K562 (cell line): Measurements from ENCODE around the gene FZD8.

Source experiments
- POLR2AphosphoS5 ChIP-seq: IDR thresholded peaks from 2 replicates; pipeline ENCODE4 v1.6.1; 2011; ENCODE audit warnings: mild to moderate bottlenecking, low read depth, low read length, moderate library complexity; ENCODE audit not compliant: control insufficient read depth, insufficient read depth
- ZBTB40 ChIP-seq, 2 experiments: fragments of 450-650 bp in 1 of 2; sonication (generic) in 1 of 2; formaldehyde crosslinking in 1 of 2; IDR thresholded peaks; 2 replicates each; pipeline versions ENCODE4 v1.7.1 to v1.9.0; 2016 to 2022; ENCODE audit warnings: inconsistent platforms in 1 of 2, mild to moderate bottlenecking in 1 of 2, missing genetic modification reagents in 1 of 2

GRCh38 chr10:35668865-35669650 is 27.0 kb upstream of the FZD8 start:
- TF ChIP-seq ZBTB40 (IDR thresholded peaks at IDR 0.05) (no peak), ZBTB40 (CRISPR knock-in tag; IDR thresholded peaks at IDR 0.05) (no peak), POLR2AphosphoS5 (no peak)
